GM21619 (cell line): Measurements from ENCODE around the gene AMFR.
"Not testable (repeated sequence)": the region's sequence is repeated elsewhere in the genome, so short reads cannot be mapped to it uniquely, and the experiment has no call there.

Source experiments
- ATAC-seq: cut with Tn5 transposase; IDR thresholded peaks from one replicate; pipeline ENCODE4 v1.9.1; 2021; ENCODE audit not compliant: unreplicated experiment

AMFR gene

GRCh38 chr16:56396724-56397123, 28.6 kb downstream of the AMFR start:
- ATAC-seq: not testable (repeated sequence)

GRCh38 chr16:56389554-56389953, 35.8 kb downstream of the AMFR start:
- no peak for ATAC-seq

- no peak for ATAC-seq
Measured at GRCh38 chr16:56388209-56388608, 37.1 kb downstream of the AMFR start.

GRCh38 chr16:56387396-56387795, 37.9 kb downstream of the AMFR start:
- no peak for ATAC-seq

- no peak for ATAC-seq
Measured at GRCh38 chr16:56384074-56384721, 41.1 kb downstream of the AMFR start.

- no peak for ATAC-seq
Measured at GRCh38 chr16:56382901-56383355, 42.4 kb downstream of the AMFR start.

- ATAC-seq: no peak
Measured at GRCh38 chr16:56382459-56382858, 42.9 kb downstream of the AMFR start.

GRCh38 chr16:56380778-56381485, 44.4 kb downstream of the AMFR start:
- ATAC-seq: not testable (repeated sequence)

- ATAC-seq: not testable (repeated sequence)
Measured at GRCh38 chr16:56379044-56379443, 46.3 kb downstream of the AMFR start.

GRCh38 chr16:56375792-56376191, 49.6 kb downstream of the AMFR start:
- ATAC-seq: not testable (repeated sequence)

GRCh38 chr16:56373003-56373402, 52.3 kb downstream of the AMFR start:
- ATAC-seq: no peak

- no peak for ATAC-seq
Measured at GRCh38 chr16:56372013-56372634, 53.2 kb downstream of the AMFR start.

GRCh38 chr16:56371660-56371937, 53.7 kb downstream of the AMFR start:
- ATAC-seq: no peak

GRCh38 chr16:56370875-56371659, 54.3 kb downstream of the AMFR start:
- ATAC-seq: no peak

GRCh38 chr16:56370185-56370874, 55.0 kb downstream of the AMFR start:
- ATAC-seq: no peak

GRCh38 chr16:56369202-56369601, 56.1 kb downstream of the AMFR start:
- ATAC-seq: no peak

GRCh38 chr16:56368545-56368944, 56.8 kb downstream of the AMFR start:
- no peak for ATAC-seq

- ATAC-seq: no peak
Measured at GRCh38 chr16:56367764-56368163, 57.6 kb downstream of the AMFR start.

GRCh38 chr16:56366945-56367344, 58.4 kb downstream of the AMFR start:
- no peak for ATAC-seq

- ATAC-seq: no peak
Measured at GRCh38 chr16:56365552-56365951, 59.8 kb downstream of the AMFR start.

GRCh38 chr16:56364865-56365264, 60.5 kb downstream of the AMFR start:
- ATAC-seq: no peak
